ENCODE data around the gene GLO1.
A peak's percentile ranks its signal among the peaks of the same experiment; 100 is the strongest.

GLO1 gene

GRCh38 chr6:38656896-38657295 lies 46.0 kb downstream of the GLO1 start:
- DNase-seq: no peak

- DNase-seq: no peak
Observed at GRCh38 chr6:38654263-38654662, 48.7 kb downstream of the GLO1 start.

GRCh38 chr6:38651121-38651784 lies 51.7 kb downstream of the GLO1 start:
- no peak for DNase-seq

- no peak for DNase-seq
Observed at GRCh38 chr6:38650207-38650752, 52.7 kb downstream of the GLO1 start.

- no peak for DNase-seq
Observed at GRCh38 chr6:38649744-38650143, 53.2 kb downstream of the GLO1 start.

- no peak for DNase-seq
Observed at GRCh38 chr6:38648629-38649028, 54.3 kb downstream of the GLO1 start.

- no peak for DNase-seq
Observed at GRCh38 chr6:38646166-38646878, 56.6 kb downstream of the GLO1 start.

GRCh38 chr6:38644951-38645350 lies 58.0 kb downstream of the GLO1 start:
- DNase-seq: no peak

- no peak for DNase-seq
Observed at GRCh38 chr6:38640216-38640909, 62.6 kb downstream of the GLO1 start.

GRCh38 chr6:38639498-38640215 lies 63.3 kb downstream of the GLO1 start, which contains the start of gene BTBD9:
BTBD9 (minus strand) TSS chr6:38639929.
- DNase-seq: peak; percentile 79

- peak; percentile 63 for DNase-seq
Observed at GRCh38 chr6:38638941-38639497, 63.9 kb downstream of the GLO1 start.

GRCh38 chr6:38637756-38638155 lies 65.2 kb downstream of the GLO1 start:
- DNase-seq: no peak

- no peak for DNase-seq
Observed at GRCh38 chr6:38636027-38636426, 66.9 kb downstream of the GLO1 start.

- DNase-seq: peak; percentile 23
Observed at GRCh38 chr6:38634518-38634917, 68.4 kb downstream of the GLO1 start.

GRCh38 chr6:38632490-38632889 lies 70.5 kb downstream of the GLO1 start:
- no peak for DNase-seq

- DNase-seq: no peak
Observed at GRCh38 chr6:38631186-38631783, 71.7 kb downstream of the GLO1 start.
